Hematopoietic multipotent progenitor cell treated with erythropoietin and hydrocortisone succinate and interleukin-3 and kit ligand, for 17 days (in vitro differentiated cells): ENCODE measurements around the gene TREH.
"Not testable (repeated sequence)": the region's sequence is repeated elsewhere in the genome, so short reads cannot be mapped to it uniquely, and the experiment has no call there.

Experiments
- DNase-seq: peaks from one replicate; pipeline ENCODE4 v3.0.0-alpha.2; 2015; ENCODE audit warnings: low spot score

Gene TREH

GRCh38 chr11:118696673-118697226 is 17.3 kb upstream of the TREH start:
- DNase-seq = no peak

- no peak for DNase-seq
Observed at GRCh38 chr11:118694771-118695170, 15.3 kb upstream of the TREH start.

GRCh38 chr11:118694185-118694584 is 14.7 kb upstream of the TREH start:
- no peak for DNase-seq

GRCh38 chr11:118691926-118692830 is 12.7 kb upstream of the TREH start:
- no peak for DNase-seq

- no peak for DNase-seq
Observed at GRCh38 chr11:118690553-118691304, 11.3 kb upstream of the TREH start.

- peak; percentile 74 for DNase-seq
Observed at GRCh38 chr11:118689852-118690552, 10.6 kb upstream of the TREH start.

GRCh38 chr11:118689503-118689851 is 10.0 kb upstream of the TREH start:
- DNase-seq = no peak

GRCh38 chr11:118688851-118689502 is 9.5 kb upstream of the TREH start:
- DNase-seq = no peak

GRCh38 chr11:118688339-118688738 is 8.9 kb upstream of the TREH start:
- not testable (repeated sequence) for DNase-seq

GRCh38 chr11:118687906-118688305 is 8.5 kb upstream of the TREH start:
- no peak for DNase-seq

- no peak for DNase-seq
Observed at GRCh38 chr11:118684187-118684586, 4.7 kb upstream of the TREH start.

GRCh38 chr11:118682939-118683338 is 3.5 kb upstream of the TREH start:
- DNase-seq = not testable (repeated sequence)

GRCh38 chr11:118682372-118682771 is 2.9 kb upstream of the TREH start:
- no peak for DNase-seq

- DNase-seq = not testable (repeated sequence)
Observed at GRCh38 chr11:118678908-118679307, 542 bp downstream of the TREH start.

- no peak for DNase-seq
Observed at GRCh38 chr11:118677977-118678376, 1.5 kb downstream of the TREH start.

GRCh38 chr11:118674082-118674435 is 5.4 kb downstream of the TREH start:
- no peak for DNase-seq

GRCh38 chr11:118673361-118674081 is 5.9 kb downstream of the TREH start:
- no peak for DNase-seq

- DNase-seq = no peak
Observed at GRCh38 chr11:118672846-118673245, 6.6 kb downstream of the TREH start.

GRCh38 chr11:118671254-118671653 is 8.2 kb downstream of the TREH start:
- no peak for DNase-seq

GRCh38 chr11:118670063-118670462 is 9.4 kb downstream of the TREH start:
- no peak for DNase-seq

- no peak for DNase-seq
Observed at GRCh38 chr11:118666371-118666770, 13.1 kb downstream of the TREH start.
